Activated T-helper 9 cell treated with anti-CD3 and anti-CD28 coated beads, Interleukin-2, amount 50 U/mL, for 16 hours (primary cell): ENCODE results near the gene ZNF768.

Experiments used
- DNase-seq: peaks from one replicate; pipeline ENCODE4 v3.0.0-alpha.2; 2020; ENCODE audit warnings: low read depth

Gene ZNF768

DNA sequence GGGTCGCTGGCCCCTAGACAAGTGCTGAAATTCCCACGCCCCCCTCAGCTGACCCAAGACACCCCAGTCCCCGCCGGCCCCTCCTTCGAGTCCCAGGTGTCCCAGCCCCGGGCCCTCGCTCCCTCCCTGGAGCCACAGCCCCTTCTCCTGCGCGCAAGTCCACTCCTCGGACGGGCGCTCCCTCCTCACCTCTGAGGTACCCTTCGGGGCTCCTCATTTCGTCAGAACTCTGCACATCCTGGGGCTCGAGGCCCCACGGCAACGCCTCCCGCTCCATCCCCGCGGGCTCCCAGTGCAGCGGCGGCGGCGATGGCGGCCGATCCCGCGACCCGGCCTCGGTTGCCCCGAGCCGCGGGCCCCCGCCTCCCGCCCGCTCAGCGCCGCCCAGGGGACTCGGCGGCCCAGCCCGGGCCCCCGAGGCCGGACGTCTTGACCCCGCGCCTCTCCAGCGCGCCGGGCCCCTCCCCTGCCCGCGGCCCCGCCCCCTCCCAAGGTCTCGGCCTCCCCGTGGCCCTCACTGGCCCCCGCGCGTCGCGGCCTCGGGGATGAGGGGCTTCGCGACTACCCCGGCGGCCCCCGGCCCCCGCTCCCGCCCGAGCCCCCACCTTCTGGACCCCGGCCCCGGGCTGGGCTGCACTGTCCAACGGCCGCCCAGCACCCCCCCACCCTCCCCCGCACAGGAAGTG lies at the start of gene ZNF768:
Gene ZNF768, minus strand, starts transcription at position 430 of the 686 bp plus-strand sequence. Its CDS starts 153 bp downstream, at position 277.
- DNase-seq = peak; percentile 32

DNA sequence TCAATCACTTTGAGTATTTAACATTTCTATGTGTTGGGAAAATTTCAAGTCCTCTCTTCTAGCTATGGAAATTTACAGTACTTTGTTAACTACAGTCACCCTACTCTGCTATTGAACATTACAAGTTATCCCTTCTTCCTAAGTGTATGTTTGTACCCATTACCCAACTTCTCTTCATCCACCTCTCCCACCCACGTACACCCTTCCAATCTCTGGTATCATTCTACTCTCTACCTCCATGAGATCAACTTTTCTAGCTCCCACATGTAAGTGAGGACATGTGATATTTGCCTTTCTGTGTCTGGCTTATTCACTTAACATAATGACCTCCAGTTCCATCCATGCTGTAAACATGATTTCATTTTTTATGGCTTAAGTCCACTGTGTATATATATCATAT lies 48.3 kb upstream of the ZNF768 start:
- DNase-seq = no peak

DNA sequence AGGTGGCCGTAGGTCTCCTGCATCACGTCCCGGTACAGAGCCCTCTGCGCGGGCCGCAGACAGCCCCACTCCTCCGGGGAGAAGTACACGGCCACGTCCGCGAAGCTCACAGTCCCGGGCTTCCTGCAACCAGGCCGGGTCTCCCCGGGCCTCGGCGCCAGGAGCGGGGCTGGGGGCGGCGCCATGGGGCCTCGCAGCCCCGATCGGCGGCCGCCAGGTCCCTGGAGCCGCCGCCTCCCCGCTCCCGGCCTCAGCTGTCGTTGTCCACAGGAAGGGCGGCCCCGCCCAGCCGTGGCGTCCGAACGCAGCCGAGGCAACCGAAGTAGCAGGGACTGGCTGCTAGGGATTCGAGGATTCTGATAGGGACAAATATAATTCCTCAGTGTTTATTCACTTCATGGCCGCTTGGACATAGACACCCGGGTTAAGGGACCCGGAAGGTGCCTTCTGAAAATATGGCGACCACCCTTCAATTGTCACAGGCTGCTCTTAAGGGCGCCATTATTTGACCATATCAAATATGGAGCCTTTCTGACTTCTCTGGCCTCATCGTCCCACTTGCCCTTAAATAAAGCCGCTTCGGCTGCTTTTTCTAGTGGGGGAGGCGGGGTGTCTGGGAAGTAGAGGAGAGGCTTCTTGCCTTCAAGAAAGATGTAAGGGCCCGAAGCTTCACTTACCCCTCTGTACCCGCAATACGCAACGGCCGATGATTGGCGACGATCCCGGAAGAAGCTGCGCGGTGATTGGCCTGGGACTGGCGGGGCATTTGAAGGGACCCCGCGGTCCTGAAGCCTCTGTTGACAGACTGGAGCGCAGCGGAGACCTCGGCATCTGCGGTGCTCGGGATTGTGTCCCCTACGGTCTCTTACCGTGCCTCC lies 45.3 kb upstream of the ZNF768 start, which contains the start of gene ZNF688:
Gene ZNF688, minus strand, starts transcription at position 270 of the 878 bp plus-strand sequence. Its CDS starts 85 bp downstream, at position 185.
- peak; percentile 86 for DNase-seq

DNA sequence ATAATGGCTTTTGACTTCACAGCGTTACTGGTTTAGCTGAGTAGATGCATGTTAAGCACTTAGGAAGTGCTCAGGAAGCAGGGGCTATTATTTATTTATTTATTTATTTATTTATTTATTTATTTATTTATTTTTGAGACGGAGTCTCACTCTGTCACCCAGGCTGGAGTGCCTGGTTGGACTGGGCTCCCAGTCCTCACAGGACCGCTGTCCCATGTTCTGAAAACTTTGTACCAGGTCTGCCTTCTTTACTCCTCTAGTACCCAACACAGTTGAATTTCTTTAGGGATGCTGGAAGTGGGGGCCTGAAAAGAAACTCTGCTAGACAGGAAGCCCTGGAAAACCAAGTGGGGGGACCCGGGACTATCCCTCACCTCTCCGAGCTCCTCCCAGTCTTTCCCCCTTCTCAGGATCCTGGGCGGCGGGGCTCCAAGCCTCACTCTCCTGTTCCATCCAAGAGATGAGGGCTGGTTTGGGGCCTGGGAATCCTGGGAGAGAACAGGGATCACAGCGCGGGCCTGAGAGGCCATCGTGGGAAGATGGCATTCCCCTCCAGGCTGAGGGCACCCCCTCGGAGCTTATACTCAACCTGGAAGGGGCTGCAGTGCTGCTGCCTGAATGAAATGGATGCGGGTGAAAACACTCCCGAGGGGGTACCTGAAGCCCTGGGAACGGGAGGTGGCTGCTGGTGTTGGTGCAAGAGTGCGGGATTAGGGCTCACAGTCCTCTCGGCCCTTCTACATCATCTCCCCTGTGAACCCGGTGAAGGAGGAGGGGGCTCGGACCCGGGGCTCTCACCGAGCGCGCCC lies 44.5 kb upstream of the ZNF768 start:
- no peak for DNase-seq

DNA sequence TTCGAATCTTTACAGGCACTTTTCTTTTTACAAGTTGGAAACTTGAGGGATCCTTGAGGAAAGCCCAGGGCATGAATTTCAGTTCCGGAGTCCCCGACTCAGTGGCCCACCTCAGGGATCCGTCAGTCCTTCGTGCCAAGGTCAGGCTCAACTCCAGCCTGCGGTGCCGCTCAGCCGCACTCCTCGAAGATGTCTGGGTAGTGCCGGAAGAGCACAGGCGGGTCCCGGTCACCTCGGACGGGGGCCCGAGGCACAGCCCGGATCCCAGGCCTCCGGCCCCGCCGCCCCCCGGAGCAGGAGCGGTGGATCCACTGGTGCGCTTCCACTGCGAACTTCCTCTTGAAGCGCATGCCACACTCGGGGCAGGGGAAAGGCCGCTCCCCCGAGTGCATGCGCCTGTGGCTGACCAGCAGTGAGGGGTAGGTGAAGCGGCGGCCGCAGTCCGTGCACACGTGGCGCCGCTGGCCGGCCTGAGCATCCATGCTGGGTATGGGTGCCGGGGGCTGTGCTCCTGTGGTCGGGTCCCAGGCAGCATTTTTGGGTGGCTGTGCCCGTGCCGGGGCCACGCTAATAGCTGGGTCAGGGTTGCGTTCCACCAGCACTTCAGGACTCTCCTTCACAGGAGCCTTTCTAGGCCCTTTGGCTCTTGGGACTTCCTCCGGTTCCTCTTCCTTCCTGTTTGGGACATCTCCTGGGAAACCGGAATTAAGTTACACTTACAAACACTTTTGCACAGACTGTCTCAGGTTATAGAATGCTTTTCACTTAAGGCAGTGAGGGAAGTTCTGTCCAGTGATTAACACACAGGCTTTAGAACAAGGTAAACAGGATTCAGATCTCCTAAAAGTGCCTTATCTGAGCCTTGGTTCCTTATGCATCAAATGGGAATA lies 43.6 kb upstream of the ZNF768 start:
- no peak for DNase-seq

DNA sequence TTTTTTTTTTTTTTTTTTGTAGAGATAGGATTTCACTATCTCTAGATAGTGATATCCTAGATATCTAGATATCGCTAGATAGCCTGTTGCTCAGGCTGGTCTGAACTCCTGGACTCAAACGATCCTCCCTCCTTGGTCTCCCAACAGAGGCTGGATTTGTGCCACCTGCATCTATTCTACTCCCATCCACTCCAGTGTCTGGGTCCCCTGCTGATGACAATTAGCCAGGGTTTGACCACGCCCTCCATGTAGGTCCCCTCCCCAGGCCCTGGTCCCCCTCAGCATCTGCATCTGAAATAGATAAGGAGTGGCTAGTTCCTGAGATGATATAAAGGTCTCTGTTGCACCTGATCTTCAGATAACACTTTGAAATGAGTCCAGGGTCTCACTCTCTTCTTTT lies 42.9 kb upstream of the ZNF768 start:
- no peak for DNase-seq

DNA sequence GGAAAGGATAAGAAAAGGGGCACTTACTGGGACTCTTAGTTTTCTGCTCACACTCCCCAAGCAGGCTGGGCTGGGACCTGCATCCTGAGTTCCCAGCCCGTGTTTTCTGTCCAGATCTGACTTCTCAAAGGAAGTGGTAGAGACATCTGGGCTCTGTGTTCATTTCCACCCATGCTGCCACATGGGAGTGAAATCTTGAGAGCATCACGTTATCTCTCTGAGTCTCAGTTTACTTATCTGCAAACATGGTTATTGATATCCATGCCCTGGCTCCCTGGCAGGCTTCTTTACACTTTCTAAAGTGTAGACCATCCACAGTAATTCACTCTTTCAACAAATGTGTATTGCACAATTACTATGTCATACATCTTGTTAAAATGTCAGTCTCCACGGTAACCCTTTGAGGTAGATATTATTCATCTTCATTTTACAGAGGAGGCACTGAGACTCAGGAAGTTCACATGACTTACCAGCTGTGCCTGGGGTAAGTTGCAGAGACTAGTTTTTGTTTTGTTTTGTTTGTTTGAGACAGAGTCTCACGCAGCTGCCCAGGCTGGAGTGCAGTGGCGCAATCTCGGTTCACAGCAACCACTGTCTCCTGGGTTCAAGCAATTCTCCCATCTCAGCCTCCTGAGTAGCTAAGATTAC lies 41.7 kb upstream of the ZNF768 start:
- DNase-seq = no peak

DNA sequence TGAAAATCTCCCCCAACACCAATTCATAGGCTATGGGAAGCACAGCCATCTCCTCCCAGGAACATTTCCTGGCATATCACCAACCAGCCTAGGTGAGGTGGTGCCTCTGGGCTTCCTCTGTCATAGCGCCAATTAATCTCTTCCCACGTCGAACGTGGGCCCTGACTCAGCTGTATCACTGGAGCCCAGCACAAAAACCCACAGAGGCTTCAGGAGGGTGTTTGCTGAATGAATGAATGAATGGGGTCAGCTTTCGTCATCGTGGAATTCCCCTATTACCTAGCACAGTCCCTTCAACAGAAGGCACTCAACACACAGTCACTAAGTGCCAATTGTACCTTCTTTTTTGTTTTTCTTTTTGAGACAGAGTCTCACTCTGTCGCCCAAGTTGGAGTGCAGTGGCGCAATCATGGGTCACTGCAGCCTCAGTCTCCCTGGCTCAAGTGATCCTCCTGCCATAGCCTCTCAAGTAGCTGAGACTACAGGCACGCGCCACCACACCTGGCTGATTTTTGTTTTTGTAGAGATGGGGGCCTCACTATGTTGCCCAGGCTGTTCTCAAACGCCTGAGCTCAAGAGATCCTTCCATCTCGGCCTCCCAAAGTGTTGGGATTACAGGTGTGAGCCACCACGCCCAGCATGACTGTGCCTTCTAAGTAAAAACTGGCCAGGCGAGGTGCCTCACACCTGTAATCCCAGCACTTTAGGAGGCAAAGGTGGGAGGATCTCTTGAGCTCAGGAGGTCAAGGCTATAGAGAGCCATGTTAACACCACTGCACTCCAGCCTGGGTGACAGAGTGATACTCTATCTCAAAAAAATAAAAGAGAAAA lies 41.0 kb upstream of the ZNF768 start:
- peak; percentile 65 for DNase-seq

DNA sequence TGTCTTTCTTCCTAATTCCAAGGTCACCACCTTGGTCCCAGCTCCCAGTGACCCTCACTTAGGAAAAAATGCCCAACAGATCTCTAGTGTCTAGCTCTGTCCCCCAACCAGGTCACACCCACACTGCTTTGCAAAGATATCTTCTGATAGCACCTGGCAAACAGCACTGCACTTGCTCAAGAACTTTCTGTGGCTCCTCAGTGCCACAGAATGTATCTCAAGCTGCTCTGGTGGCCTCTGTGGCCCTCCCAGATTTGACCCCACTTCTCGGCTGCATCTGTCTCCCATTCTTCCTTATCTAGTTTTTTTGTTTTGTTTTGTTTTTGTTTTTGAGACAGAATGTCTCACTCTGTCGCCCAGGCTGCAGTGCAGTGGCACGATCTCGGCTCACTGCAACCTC lies 40.2 kb upstream of the ZNF768 start:
- DNase-seq = no peak

DNA sequence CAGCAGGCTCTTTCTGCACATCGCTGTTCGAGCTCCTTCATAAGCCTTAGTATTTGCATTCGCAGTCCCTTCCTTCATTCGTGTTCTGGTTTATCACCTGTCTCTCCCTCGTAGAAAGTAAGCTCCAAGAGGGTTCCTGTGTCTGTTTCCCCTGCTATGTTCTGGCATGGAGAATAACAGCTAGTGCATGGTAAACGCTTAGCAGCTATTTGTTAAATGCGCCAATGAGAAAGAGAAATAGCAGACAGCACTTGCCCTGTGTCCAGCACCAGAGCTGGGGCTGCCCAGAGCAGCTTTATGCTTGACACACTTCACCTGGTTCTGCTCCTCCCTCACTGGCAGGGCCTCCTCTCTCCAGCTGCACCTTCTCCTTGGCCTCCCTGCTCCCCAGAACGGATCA lies 39.6 kb upstream of the ZNF768 start:
- DNase-seq = no peak

DNA sequence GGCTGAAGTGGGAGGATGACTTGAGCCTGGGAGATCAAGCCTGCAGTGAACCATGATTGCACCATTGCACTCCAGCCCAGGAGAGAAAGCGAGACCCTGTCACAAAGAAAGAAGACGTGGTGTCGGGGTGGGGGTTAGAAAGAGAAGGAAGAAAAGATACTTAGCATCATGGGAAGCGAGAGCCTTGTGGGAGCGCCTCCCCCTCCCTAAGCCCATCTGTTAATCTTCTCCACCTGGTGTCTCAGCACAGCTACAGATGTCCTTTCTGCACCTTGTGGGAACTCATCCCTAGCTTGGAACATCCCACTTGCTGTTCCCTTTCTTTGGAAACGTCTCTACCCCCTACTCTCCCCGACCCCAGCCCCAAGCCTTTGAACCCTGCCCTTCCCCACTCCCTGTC lies 39.2 kb upstream of the ZNF768 start:
- no peak for DNase-seq

DNA sequence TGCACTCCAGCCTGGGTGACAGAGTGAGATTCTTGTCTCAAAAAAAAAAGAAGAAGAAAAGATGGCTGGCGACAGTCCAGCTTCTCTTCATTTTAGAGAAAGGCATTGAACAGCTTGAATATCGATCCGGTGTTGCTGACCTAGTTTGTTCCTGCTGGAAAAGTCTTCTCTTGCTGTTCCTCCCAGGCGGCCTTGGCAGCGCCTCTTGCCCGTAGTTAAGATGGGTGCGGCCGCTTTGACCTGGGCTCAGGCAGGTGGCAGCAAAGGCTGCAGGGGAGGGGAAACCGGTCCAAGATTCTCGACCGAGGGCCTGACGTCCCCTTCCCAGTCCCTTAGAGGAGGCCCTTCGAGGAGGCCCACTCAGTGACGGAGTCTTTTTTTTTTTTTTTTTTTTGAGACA lies 35.7 kb upstream of the ZNF768 start:
- DNase-seq = no peak

DNA sequence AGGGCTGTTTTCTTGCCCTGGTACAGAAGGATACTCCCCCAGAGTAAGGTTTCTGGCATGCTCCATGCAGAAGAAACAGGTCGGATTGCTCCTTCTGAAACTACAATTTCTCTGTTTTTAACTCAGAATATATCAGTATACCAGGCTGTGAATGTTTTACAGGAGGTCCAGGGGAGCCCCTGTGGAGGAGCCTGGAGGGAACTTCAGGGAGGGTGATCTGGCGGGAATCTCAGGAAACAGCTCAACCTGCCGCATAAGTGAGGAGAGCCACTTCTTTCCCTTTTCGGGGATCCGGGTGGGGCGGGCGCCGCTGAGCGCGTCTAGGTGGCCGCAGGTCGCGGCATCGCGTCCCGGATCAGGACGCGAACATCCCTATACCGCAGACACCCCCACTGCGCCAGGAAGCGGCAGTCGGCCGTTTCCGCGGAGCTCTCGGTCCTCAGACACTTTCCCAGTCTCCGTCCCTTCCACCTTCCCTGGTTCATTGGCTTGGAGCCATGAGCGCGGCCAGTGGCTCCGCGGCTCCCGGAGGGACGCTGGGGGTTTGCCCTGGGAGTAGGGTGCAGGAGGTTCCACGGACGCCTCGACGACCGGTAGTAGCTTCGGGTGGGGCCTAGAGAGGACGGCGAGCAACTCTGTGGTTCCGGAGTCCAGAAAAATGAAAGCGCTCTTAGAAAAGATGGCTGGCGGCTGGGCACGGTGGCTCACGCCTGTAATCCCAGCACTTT lies 34.9 kb upstream of the ZNF768 start:
- DNase-seq = no peak

DNA sequence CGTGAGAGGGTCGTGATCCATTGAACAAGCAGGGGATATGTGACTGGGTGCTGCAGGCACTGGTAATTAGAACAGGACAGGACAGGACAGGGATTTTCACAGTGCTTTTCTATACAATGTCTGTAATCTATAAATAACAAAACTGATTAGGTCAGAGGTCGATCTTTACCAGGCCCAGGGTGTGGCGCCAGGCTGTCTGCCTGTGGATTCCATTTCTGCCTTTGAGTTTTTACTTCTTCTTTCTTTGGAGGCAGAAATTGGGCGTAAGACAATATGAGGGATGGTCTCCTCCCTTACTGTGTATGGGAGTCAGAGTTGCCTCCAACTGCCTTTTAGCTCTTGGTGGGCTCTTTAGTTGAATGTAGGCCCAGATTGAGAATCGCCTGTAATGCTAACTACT lies 33.3 kb upstream of the ZNF768 start:
- no peak for DNase-seq

DNA sequence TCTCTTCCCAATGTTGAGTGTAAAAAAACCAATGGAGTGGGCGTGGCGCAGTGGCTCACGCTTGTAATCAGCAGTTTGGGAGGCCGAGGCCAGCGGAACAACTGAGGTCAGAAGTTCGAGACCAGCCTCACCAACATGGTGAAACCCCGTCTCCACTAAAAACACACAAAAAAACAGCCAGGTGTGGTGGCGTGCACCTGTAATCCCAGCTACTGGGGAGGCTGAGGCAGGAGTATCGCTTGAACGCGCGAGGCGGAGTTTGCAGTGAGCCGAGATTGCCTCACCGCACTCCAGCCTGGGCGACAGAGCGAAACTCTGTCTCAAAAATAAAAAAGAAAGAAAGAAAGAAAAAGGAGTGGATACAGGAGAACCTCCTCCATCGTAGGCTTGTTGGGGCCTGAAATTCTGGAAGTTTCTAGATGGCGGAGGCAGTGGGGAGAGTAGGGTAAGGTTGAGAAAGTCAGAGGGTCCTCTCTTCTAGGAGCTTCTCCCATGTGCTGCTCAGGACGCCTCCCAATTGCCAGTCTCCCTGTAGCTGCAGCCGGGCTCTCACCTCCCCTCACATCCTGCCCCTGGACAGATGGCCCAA lies 32.5 kb upstream of the ZNF768 start:
- DNase-seq = no peak

DNA sequence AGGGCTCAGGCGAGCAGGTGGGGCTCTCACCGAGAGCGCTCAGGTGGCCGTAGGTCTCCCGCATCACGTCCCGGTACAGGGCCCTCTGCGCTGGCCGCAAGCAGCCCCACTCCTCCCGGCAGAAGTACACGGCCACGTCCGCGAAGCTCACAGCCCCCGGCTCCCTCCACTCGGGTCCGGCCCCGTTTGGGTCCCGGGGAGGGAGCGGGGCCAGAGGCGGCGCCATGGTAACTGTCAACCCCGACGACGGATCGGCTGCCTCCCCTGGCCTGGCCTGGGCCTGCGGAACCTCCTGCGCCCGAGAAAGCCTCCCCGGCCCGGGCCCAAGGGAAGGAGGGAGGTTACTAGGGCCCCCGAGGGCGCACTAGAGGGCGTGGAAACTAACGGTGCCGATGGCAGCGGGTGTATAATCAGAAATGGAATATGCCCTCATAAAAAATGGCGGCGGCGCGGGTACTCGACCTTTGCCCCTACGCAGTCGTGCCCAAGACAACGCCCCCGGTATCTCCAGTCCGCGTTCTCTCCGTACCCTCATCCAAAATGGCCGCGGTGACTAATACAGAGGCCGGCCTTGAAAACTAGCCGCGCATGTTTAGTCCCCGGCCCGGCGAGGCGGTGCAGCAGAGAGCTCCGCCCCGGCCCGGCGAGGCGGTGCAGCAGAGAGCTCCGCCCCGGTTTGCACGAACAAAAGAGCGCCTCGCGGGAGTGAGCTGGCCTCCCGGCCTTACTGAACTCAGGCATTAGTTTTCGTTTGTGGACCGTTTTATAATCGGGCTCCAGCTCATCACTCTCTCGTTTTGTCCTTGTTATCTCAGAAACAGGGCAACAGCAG lies 31.8 kb upstream of the ZNF768 start, which contains the start of gene ZNF764:
Gene ZNF764, minus strand, starts transcription at position 418 of the 832 bp plus-strand sequence. Its CDS starts 192 bp downstream, at position 226.
- peak; percentile 94 for DNase-seq

DNA sequence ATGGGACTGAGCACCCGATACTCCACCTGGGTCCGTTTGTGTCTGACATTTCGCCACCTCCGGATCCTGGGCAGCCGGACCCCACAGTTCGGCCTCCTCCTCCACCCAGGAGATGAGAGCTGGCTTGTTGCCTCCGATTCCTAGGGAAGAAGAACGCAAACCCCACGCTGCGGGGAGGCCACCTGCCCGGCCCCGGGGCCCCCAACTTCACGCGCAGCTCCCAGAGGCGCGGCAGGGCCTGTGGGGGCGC lies 31.3 kb upstream of the ZNF768 start:
- DNase-seq = no peak

DNA sequence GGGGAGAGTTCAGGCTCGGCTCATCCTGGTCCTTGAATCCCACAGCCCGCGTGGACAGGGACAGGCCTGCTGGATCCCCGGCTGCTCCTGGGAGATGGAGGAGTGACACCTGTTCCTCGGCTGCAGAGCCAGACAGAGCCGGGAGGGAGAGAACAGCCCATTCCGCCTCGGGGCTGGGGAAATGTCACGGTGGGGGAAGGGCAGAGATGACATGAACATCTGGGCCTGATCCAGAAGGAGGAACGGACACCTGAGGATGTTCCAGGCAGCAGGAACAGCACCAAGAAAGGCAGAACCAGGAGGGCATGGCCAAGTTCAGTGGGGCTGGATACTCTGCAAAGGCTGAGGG lies 29.7 kb upstream of the ZNF768 start:
- DNase-seq = no peak
